A549 (cell line): ENCODE measurements around the gene MZT1. TPM values are rescaled to one million over a fixed set of nuclear protein-coding genes. Genes with fewer than 3 reads are reported as not detected.

Experiments
- ATAC-seq, 2 experiments: fragments of 200-7000 bp in 1 of 2; fragments of >200 bp in 1 of 2; cut with Nextera tagmentation in 1 of 2; cut with Tn5 transposase in 1 of 2; 3 replicates each; pipeline versions ENCODE4 v1.8.0 to v1.9.1; 2018 to 2020; ENCODE audit warnings: mild to moderate bottlenecking in 1 of 2, moderate library complexity in 1 of 2
- CTCF ChIA-PET: fragments of 300-600 bp; sonication (Branson Sonifier 250); formaldehyde crosslinking; extraction: SDS; loops from one replicate; lab custom pipeline; 2021; ENCODE audit warnings: antibody characterized with exemption, inconsistent platforms; lab: Yijun Ruan, JAX
- POLR2A ChIA-PET: fragments of 350-600 bp; formaldehyde crosslinking; extraction: SDS; loops from one replicate; lab custom pipeline; 2021; ENCODE audit warnings: antibody characterized with exemption, inconsistent platforms; lab: Yijun Ruan, JAX
- DNase-seq, 2 experiments: peaks; one replicate each; pipeline versions ENCODE4 v3.0.0 to v3.0.0-alpha.2; 2011 to 2016; ENCODE audit warnings: low read depth in 1 of 2, low spot score in 1 of 2
- FAIRE-seq: peaks from 2 replicates; lab custom pipeline; 2011; peaks lifted over from hg19 to GRCh38; lab: Jason Lieb, UNC
- H3K27ac ChIP-seq, 2 experiments: fragments of >200 bp; sonication (Bioruptor Twin); formaldehyde crosslinking; 3 replicates each; pipeline ENCODE4 v1.5.1; 2016 to 2017
- H3K4me1 ChIP-seq: fragments of >200 bp; sonication (Bioruptor Twin); formaldehyde crosslinking; 3 replicates; pipeline ENCODE4 v1.6.1; 2016
- H3K4me2 ChIP-seq: fragments of >200 bp; sonication (Bioruptor Twin); formaldehyde crosslinking; 3 replicates; pipeline ENCODE4 v1.6.1; 2016
- H3K4me3 ChIP-seq: fragments of >200 bp; sonication (Bioruptor Twin); formaldehyde crosslinking; 3 replicates; pipeline ENCODE4 v1.5.1; 2016
- H3K9me3 ChIP-seq: fragments of >200 bp; sonication (Bioruptor Twin); formaldehyde crosslinking; 3 replicates; pipeline ENCODE4 v1.6.1; 2016
- ATOH8 ChIP-seq: fragments of 250-450 bp; sonication (Bioruptor Pico); IDR thresholded peaks from 2 replicates; pipeline ENCODE4 v1.5.0; 2020; ENCODE audit warnings: low read depth, mild to moderate bottlenecking, moderate library complexity
- CBX2 ChIP-seq: fragments of 200-600 bp; sonication (generic); IDR thresholded peaks from 2 replicates; pipeline ENCODE4 v1.6.1; 2016; ENCODE audit warnings: low read depth, mild to moderate bottlenecking, borderline replicate concordance
- E2F6 ChIP-seq: IDR thresholded peaks from 2 replicates; pipeline ENCODE4 v1.6.1; 2012; ENCODE audit warnings: low read depth, borderline replicate concordance
- EHF ChIP-seq: fragments of 250-450 bp; sonication (Bioruptor Pico); IDR thresholded peaks from 2 replicates; pipeline ENCODE4 v1.5.0; 2020; ENCODE audit warnings: mild to moderate bottlenecking
- EHMT2 ChIP-seq: fragments of 200-600 bp; sonication (generic); IDR thresholded peaks from 2 replicates; pipeline ENCODE4 v1.6.1; 2016; ENCODE audit warnings: antibody characterized with exemption, low read depth, mild to moderate bottlenecking, moderate library complexity
- ESRRA ChIP-seq: fragments of 150-350 bp; IDR thresholded peaks from 2 replicates; pipeline ENCODE4 v1.6.1; 2014; ENCODE audit warnings: mild to moderate bottlenecking, low read length, borderline replicate concordance
- JUN ChIP-seq, 2 experiments: fragments of >200 bp; sonication (Bioruptor Twin); formaldehyde crosslinking; IDR thresholded peaks; 2 replicates in 1 of 2; 3 replicates in 1 of 2; pipeline ENCODE4 v1.6.1; 2016 to 2017
- KDM5A ChIP-seq: fragments of 200-600 bp; sonication (generic); IDR thresholded peaks from 2 replicates; pipeline ENCODE4 v1.6.1; 2016; ENCODE audit warnings: antibody characterized with exemption, mild to moderate bottlenecking
- MYC ChIP-seq: IDR thresholded peaks from 2 replicates; pipeline ENCODE4 v1.6.1; 2012; ENCODE audit warnings: mild to moderate bottlenecking, inconsistent platforms, low read length, improper control_type of control experiment, borderline replicate concordance
- PHF8 ChIP-seq: fragments of 200-600 bp; sonication (generic); IDR thresholded peaks from 2 replicates; pipeline ENCODE4 v1.6.1; 2016; ENCODE audit warnings: low read depth, mild to moderate bottlenecking, antibody characterized with exemption, moderate library complexity, borderline replicate concordance
- POLR2A ChIP-seq: IDR thresholded peaks from 2 replicates; pipeline ENCODE4 v1.6.1; 2012; ENCODE audit warnings: mild to moderate bottlenecking, low read length
- RARB ChIP-seq: fragments of 250-450 bp; sonication (Bioruptor Pico); IDR thresholded peaks from 2 replicates; pipeline ENCODE4 v1.8.0; 2021; ENCODE audit warnings: mild to moderate bottlenecking, moderate library complexity
- RFX5 ChIP-seq: fragments of 450-650 bp; IDR thresholded peaks from 2 replicates; pipeline ENCODE4 v1.7.1; 2014; ENCODE audit warnings: antibody characterized with exemption, mild to moderate bottlenecking, moderate library complexity
- TP53 ChIP-seq: fragments of 250-450 bp; sonication (Bioruptor Pico); IDR thresholded peaks from 2 replicates; pipeline ENCODE4 v1.5.0; 2021; ENCODE audit warnings: mild to moderate bottlenecking, moderate library complexity
- ZSCAN20 ChIP-seq: fragments of 250-450 bp; sonication (Bioruptor Pico); IDR thresholded peaks from 2 replicates; pipeline ENCODE4 v1.8.0; 2022; ENCODE audit warnings: mild to moderate bottlenecking, moderate library complexity
- WGBS: methylation state at CpG from one replicate; pipeline ENCODE4 v1.1.6; 2017; ENCODE audit errors: missing lambda C conversion rate; 5-methylcytosine and 5-hydroxymethylcytosine counted together
- polyA minus RNA-seq: library from RNA; depleted of rRNA, polyadenylated mRNA; stranded (reverse); fragments of >200 nt; gene quantifications from 2 replicates; pipeline ENCODE4 v1.2.3, GENCODE V29; 2011; rRNA and poly(A)+ RNA removed
- polyA plus RNA-seq, 4 experiments: library from polyadenylated mRNA; depleted of rRNA in 3 of 4; stranded (reverse); fragments of >200 nt; fragmentation: RNase III in 1 of 4; extraction: RNeasy Plus Mini Kit Qiagen cat#74134 plus additional on column Dnase treatment in 1 of 4; gene quantifications; 2 replicates in 3 of 4; 3 replicates in 1 of 4; pipeline ENCODE4 v1.2.3, GENCODE V29; 2011 to 2017
- TF ChIP-seq, protein P1 (sequence below): fragments of 200-600 bp; sonication (generic); IDR thresholded peaks from 2 replicates; pipeline ENCODE4 v1.6.1; 2016; ENCODE audit warnings: antibody characterized with exemption, mild to moderate bottlenecking, moderate library complexity
- TF ChIP-seq, protein P2 (sequence below): fragments of 450-650 bp; IDR thresholded peaks from 2 replicates; pipeline ENCODE4 v1.6.1; 2014; ENCODE audit warnings: antibody characterized with exemption
- TF ChIP-seq, protein P3 (sequence below): fragments of >200 bp; sonication (Bioruptor Twin); formaldehyde crosslinking; IDR thresholded peaks from 3 replicates; pipeline ENCODE4 v1.5.1; 2016
- TF ChIP-seq, protein P4 (sequence below): IDR thresholded peaks from 2 replicates; pipeline ENCODE4 v1.6.1; 2012
- TF ChIP-seq, protein P5 (sequence below): IDR thresholded peaks from 2 replicates; pipeline ENCODE4 v1.6.1; 2012

MZT1 gene, protein sequence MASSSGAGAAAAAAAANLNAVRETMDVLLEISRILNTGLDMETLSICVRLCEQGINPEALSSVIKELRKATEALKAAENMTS
- 9.3 and 17.8 TPM in 2 replicates for polyA plus RNA-seq (2011; rRNA removed)
- polyA plus RNA-seq (2012; cell fraction: cytosol; rRNA removed): 4.5 and 4.7 TPM in 2 replicates
- 0.58 and 1.6 TPM in 2 replicates for polyA plus RNA-seq (2012; cell fraction: nucleus; rRNA removed)
- 15.8 to 19.5 TPM (median 18.1 TPM) in 3 replicates for polyA plus RNA-seq (2017; fragmentation: RNase III; extraction: RNeasy Plus Mini Kit Qiagen cat#74134 plus additional on column Dnase treatment)
- 1.1 and 1.5 TPM in 2 replicates for polyA minus RNA-seq

- peak; percentile 54 for FAIRE-seq
- 1% methylated on average over 14 of the region's 71 CpGs for WGBS
- TF ChIP-seq ESRRA (no peak), POLR2A (peak; percentile 44), TP53 (CRISPR knock-in tag) (no peak), PHF8 (peak; percentile 36; the same call in 1 of the 2 replicates), EHF (CRISPR knock-in tag) (no peak), MYC (0 out of 2 replicates have a peak, but pooled peaks have one; percentile 29), ZSCAN20 (CRISPR knock-in tag) (no peak), EHMT2 (no peak), KDM5A (no peak; the same call in 1 of the 2 replicates), RARB (CRISPR knock-in tag) (no peak), JUN (IDR thresholded peaks at IDR 0.05) (peak in 1 of 2 experiments; percentile 49; a peak in 2 of 5 replicates), E2F6 (peak; percentile 74; the same call in 1 of the 2 replicates), CBX2 (no peak), RFX5 (peak; percentile 74), ATOH8 (CRISPR knock-in tag) (no peak)
- TF ChIP-seq, protein P1, sequence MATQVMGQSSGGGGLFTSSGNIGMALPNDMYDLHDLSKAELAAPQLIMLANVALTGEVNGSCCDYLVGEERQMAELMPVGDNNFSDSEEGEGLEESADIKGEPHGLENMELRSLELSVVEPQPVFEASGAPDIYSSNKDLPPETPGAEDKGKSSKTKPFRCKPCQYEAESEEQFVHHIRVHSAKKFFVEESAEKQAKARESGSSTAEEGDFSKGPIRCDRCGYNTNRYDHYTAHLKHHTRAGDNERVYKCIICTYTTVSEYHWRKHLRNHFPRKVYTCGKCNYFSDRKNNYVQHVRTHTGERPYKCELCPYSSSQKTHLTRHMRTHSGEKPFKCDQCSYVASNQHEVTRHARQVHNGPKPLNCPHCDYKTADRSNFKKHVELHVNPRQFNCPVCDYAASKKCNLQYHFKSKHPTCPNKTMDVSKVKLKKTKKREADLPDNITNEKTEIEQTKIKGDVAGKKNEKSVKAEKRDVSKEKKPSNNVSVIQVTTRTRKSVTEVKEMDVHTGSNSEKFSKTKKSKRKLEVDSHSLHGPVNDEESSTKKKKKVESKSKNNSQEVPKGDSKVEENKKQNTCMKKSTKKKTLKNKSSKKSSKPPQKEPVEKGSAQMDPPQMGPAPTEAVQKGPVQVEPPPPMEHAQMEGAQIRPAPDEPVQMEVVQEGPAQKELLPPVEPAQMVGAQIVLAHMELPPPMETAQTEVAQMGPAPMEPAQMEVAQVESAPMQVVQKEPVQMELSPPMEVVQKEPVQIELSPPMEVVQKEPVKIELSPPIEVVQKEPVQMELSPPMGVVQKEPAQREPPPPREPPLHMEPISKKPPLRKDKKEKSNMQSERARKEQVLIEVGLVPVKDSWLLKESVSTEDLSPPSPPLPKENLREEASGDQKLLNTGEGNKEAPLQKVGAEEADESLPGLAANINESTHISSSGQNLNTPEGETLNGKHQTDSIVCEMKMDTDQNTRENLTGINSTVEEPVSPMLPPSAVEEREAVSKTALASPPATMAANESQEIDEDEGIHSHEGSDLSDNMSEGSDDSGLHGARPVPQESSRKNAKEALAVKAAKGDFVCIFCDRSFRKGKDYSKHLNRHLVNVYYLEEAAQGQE: no peak; the same call in 1 of the 2 replicates
- TF ChIP-seq, protein P2, sequence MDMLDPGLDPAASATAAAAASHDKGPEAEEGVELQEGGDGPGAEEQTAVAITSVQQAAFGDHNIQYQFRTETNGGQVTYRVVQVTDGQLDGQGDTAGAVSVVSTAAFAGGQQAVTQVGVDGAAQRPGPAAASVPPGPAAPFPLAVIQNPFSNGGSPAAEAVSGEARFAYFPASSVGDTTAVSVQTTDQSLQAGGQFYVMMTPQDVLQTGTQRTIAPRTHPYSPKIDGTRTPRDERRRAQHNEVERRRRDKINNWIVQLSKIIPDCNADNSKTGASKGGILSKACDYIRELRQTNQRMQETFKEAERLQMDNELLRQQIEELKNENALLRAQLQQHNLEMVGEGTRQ: no peak
- TF ChIP-seq, protein P3, sequence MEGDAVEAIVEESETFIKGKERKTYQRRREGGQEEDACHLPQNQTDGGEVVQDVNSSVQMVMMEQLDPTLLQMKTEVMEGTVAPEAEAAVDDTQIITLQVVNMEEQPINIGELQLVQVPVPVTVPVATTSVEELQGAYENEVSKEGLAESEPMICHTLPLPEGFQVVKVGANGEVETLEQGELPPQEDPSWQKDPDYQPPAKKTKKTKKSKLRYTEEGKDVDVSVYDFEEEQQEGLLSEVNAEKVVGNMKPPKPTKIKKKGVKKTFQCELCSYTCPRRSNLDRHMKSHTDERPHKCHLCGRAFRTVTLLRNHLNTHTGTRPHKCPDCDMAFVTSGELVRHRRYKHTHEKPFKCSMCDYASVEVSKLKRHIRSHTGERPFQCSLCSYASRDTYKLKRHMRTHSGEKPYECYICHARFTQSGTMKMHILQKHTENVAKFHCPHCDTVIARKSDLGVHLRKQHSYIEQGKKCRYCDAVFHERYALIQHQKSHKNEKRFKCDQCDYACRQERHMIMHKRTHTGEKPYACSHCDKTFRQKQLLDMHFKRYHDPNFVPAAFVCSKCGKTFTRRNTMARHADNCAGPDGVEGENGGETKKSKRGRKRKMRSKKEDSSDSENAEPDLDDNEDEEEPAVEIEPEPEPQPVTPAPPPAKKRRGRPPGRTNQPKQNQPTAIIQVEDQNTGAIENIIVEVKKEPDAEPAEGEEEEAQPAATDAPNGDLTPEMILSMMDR: no peak
- TF ChIP-seq, protein P4, sequence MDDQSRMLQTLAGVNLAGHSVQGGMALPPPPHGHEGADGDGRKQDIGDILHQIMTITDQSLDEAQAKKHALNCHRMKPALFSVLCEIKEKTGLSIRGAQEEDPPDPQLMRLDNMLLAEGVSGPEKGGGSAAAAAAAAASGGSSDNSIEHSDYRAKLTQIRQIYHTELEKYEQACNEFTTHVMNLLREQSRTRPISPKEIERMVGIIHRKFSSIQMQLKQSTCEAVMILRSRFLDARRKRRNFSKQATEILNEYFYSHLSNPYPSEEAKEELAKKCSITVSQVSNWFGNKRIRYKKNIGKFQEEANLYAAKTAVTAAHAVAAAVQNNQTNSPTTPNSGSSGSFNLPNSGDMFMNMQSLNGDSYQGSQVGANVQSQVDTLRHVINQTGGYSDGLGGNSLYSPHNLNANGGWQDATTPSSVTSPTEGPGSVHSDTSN: no peak
- TF ChIP-seq, protein P5, sequence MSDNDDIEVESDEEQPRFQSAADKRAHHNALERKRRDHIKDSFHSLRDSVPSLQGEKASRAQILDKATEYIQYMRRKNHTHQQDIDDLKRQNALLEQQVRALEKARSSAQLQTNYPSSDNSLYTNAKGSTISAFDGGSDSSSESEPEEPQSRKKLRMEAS: peak; percentile 94
- TF ChIP-seq, all 56 proteins: peak for 7
- Histone ChIP-seq H3K4me3 (peak within 1 kb of the TSS; percentile 83), H3K4me1 (peaks cover 15% of the 10 kb centered on the region; the same call in 2 of the 3 replicates), H3K9me3 (no peaks in the 10 kb centered on the region), H3K27ac (peak within 1 kb of the TSS; percentile 84 to 95), H3K4me2 (peak within 1 kb of the TSS; percentile 94)
- ChIA-PET CTCF (interaction anchor here (0.6 to 1.1 kb wide), 2 partner anchors 79 to 82 kb away, joined by 3 to 4 read pairs; no protein-coding TSS in a partner anchor), POLR2A (no interaction called here)
- DNase-seq (peak; percentile 80 to 96), ATAC-seq (peak; percentile 98 to 99)
Observed at GRCh38 chr13:72727417-72728289, at the start of gene MZT1, which contains the start of gene BORA. TSS of gene MZT1 (minus strand) at chr13:72727629. CDS start at chr13:72727602, 27 bp downstream. TSS of gene BORA (plus strand) at chr13:72727923. CDS start at chr13:72728941, 1,018 bp downstream.
